WI38 (cell line): Measurements from ENCODE around the gene ADAMTSL3.

ENCODE experiments used
- H3K4me3 ChIP-seq: 2 replicates; pipeline ENCODE4 v1.5.1; 2011; ENCODE audit warnings: low read depth, mild to moderate bottlenecking, control low read depth, low read length
- TF ChIP-seq, protein P1 (sequence below): IDR thresholded peaks from 2 replicates; pipeline ENCODE4 v1.5.1; 2012; ENCODE audit warnings: low read depth, mild to moderate bottlenecking, control low read depth, low read length

The ADAMTSL3 gene

DNA sequence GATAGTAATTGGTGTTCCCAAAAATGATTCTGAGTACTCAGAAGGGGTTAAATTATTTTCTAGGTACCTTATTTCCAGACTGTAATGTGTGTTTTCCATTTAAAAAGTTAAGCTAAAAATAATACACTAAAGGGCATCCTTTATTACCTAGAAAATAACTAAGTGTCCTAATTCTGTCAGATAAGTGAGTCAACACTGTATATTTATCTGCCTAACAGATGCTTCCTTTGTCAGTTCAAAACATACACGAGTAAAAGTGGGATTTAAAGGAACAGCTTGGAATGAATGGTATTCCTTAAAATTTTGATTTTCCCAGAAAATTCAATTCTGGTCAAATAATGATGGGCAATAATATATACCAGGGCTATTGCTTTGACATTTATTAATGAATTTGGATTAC, 78.3 kb downstream of the ADAMTSL3 start:
- no peak overlapping the region for H3K4me3 ChIP-seq

DNA sequence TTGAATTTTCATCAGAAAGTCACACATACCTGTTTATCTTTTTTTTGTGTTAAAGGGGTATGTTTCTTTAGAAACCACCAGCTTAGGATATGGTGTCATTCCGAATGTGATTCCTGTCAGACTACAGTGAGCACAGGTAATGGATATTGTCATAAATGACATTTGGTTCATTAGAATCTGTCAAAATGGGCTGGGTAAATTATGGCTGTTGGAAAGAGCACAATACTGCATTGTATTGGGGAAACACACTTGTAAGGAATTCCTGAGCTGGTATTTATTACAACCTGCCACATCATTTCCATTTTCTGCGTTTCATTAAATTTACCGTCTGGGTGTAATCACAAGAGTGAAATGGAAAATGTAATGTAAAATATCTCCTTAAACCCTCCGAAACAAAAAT, 78.8 kb downstream of the ADAMTSL3 start:
- no peak overlapping the region for H3K4me3 ChIP-seq
- TF ChIP-seq, protein P1, sequence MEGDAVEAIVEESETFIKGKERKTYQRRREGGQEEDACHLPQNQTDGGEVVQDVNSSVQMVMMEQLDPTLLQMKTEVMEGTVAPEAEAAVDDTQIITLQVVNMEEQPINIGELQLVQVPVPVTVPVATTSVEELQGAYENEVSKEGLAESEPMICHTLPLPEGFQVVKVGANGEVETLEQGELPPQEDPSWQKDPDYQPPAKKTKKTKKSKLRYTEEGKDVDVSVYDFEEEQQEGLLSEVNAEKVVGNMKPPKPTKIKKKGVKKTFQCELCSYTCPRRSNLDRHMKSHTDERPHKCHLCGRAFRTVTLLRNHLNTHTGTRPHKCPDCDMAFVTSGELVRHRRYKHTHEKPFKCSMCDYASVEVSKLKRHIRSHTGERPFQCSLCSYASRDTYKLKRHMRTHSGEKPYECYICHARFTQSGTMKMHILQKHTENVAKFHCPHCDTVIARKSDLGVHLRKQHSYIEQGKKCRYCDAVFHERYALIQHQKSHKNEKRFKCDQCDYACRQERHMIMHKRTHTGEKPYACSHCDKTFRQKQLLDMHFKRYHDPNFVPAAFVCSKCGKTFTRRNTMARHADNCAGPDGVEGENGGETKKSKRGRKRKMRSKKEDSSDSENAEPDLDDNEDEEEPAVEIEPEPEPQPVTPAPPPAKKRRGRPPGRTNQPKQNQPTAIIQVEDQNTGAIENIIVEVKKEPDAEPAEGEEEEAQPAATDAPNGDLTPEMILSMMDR = no peak

More for the DNA sequence above, 78.3 kb downstream of the ADAMTSL3 start:
- TF ChIP-seq, protein P1 = no peak

DNA sequence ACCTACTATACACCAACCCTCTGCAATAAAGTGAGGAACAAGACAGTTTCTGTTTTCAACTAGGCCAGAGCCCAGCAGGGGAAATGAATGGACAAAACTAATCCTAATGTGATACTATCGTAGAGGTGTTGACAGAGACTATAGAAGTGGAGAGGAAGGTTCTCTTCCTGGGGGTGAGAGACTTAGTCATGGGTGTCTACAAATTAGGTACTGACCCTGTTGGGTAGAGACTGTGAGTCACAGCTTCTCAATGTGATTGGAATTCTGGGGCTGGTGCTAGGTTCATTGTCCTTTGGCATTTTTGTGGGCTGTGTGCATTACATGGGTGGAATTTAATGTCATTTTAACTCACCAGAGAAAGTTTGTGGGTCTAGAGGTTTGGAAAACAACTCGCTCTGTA, 79.3 kb downstream of the ADAMTSL3 start:
- TF ChIP-seq, protein P1 = no peak
- no peak overlapping the region for H3K4me3 ChIP-seq

DNA sequence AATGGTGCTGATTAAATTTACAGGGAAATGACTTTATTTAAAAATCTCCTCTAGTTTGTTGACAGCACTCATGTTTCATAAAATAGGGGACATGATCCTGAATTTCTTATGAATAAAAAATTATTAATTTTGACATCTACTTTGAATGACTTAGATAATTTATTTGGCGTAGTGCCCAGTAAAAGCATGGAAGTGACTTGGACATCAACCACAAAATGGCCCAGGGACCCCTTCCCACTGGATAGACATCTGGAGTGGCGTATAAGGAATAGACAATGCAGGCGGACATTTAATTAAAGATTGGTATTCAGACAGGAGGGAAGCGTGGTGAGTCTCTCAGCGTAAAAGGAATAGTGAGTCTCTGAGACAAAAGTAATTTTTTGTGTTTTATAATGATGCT, 79.8 kb downstream of the ADAMTSL3 start:
- TF ChIP-seq, protein P1 = no peak
- H3K4me3 ChIP-seq = no peak overlapping the region

DNA sequence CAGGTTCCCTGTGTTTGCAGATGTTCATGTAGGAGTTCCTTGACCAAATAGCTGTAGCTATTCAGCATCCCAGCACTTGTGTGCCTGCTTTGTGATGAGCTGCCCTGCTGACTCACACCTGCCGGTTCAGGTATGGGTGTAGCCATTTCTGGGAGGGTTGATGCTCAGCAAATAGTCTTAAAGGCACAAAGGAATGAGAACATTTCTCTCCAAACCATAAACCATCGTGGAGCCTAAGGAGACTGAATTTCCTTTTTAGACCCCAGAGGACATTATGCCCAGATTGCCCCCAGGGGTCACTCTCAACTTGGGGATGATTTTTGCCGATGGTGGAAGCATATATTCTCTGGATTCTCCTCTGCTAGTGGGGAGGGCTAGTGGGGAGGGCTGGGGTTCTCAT, 80.6 kb downstream of the ADAMTSL3 start:
- H3K4me3 ChIP-seq = no peak overlapping the region
- TF ChIP-seq, protein P1 = no peak

DNA sequence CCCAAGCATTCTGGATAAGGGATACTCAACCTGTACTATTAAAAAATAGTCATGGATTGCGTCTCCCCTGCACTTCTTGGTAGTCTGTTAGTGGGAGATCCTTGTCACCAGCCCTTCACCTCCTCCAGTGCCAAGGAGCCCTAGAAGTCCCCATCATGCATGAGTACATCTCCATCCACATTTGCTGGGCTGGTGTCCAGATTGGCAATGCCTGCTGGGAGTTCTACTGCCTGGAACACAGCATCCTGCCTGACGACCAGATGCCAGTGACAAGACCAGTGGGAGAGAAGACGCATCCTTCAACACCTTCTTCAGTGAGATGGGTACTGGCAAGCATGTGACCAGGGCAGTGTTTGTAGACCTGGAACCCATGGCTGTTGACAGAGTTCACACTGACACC, 85.7 kb downstream of the ADAMTSL3 start:
- no peak overlapping the region for H3K4me3 ChIP-seq
- TF ChIP-seq, protein P1 = no peak

DNA sequence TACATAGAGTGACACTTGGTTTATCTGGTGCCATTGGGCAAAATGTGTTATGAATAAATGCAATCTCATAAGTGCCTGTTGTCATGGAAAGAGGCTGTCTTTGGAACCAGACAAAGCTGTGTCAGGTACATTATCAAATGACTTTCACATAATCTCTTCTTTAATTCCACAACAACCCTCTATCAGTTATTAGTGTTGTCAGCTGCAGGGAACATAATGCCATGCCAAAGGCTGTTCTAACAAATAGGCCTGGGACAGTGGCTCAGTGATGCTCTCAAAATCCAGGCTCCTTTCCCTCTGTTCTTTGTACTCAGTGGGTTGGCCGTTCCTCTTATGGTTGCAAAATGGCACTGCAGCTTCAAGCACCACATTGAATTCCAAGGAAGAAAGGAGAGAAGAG, 91.8 kb downstream of the ADAMTSL3 start:
- no peak overlapping the region for H3K4me3 ChIP-seq
- TF ChIP-seq, protein P1 = no peak
